Panc1 (cell line): Measurements from ENCODE around the gene FAM240B. TPM values are rescaled to one million over a fixed set of nuclear protein-coding genes. Genes with fewer than 3 reads are reported as not detected.

Experiments used
- ATAC-seq: fragments of 200-7000 bp; cut with Tn5 transposase; 2 replicates; pipeline ENCODE4 v1.9.1; 2020; ENCODE audit warnings: mild to moderate bottlenecking, moderate library complexity
- BruUV-seq: library from RNA; stranded (reverse); fragments of 400-500 nt; replicated peaks from 2 replicates; lab custom pipeline; 2021; lab: Mats Ljungman, UMichigan
- CTCF ChIA-PET: fragments of 300-600 bp; sonication (Branson Sonifier 250); formaldehyde crosslinking; loops from one replicate; lab custom pipeline; 2022; ENCODE audit warnings: antibody characterized with exemption; lab: Charles Lee
- POLR2A ChIA-PET: fragments of 300-600 bp; sonication (Branson Sonifier 250); formaldehyde crosslinking; loops from one replicate; lab custom pipeline; 2022; ENCODE audit warnings: antibody characterized with exemption; lab: Charles Lee
- DNase-seq: peaks from one replicate; pipeline ENCODE4 v3.0.0-alpha.2; 2010; ENCODE audit warnings: low read depth, low spot score
- H3K27ac ChIP-seq: 2 replicates; pipeline ENCODE4 v1.5.1; 2011; ENCODE audit warnings: mild to moderate bottlenecking, low read length, inconsistent platforms
- H3K27me3 ChIP-seq: fragments of 200-500 bp; sonication (Bioruptor generic); 2 replicates; pipeline ENCODE4 v1.6.0; 2014; ENCODE audit warnings: low read length, inconsistent platforms; ENCODE audit not compliant: control insufficient read depth, insufficient read depth
- H3K36me3 ChIP-seq: fragments of 200-500 bp; sonication (Bioruptor generic); 2 replicates; pipeline ENCODE4 v1.5.1; 2014; ENCODE audit warnings: inconsistent platforms, mild to moderate bottlenecking, low read length, moderate library complexity; ENCODE audit not compliant: control insufficient read depth, insufficient read depth
- H3K4me1 ChIP-seq: 2 replicates; pipeline ENCODE4 v1.5.1; 2011; ENCODE audit warnings: inconsistent platforms, mild to moderate bottlenecking, low read length, moderate library complexity; ENCODE audit not compliant: control insufficient read depth, insufficient read depth
- H3K4me3 ChIP-seq, 2 experiments: 2 replicates each; pipeline ENCODE4 v1.5.1; 2011 to 2012; ENCODE audit warnings: low read depth in 2 of 2, low read length in 2 of 2, mild to moderate bottlenecking in 2 of 2, inconsistent platforms in 1 of 2, moderate library complexity in 1 of 2
- H3K9me3 ChIP-seq: fragments of 200-500 bp; sonication (Bioruptor generic); 2 replicates; pipeline ENCODE4 v1.5.1; 2014; ENCODE audit warnings: low read depth, mild to moderate bottlenecking, inconsistent platforms, low read length, moderate library complexity; ENCODE audit not compliant: control insufficient read depth, insufficient read depth
- CTCF ChIP-seq: fragments of 450-650 bp; IDR thresholded peaks from 2 replicates; pipeline ENCODE4 v1.5.1; 2017; ENCODE audit warnings: mild to moderate bottlenecking
- POLR2AphosphoS5 ChIP-seq: IDR thresholded peaks from 2 replicates; pipeline ENCODE4 v1.6.1; 2012; ENCODE audit warnings: mild to moderate bottlenecking, low read depth, low read length, moderate library complexity
- SIN3A ChIP-seq: IDR thresholded peaks from 2 replicates; pipeline ENCODE4 v1.6.1; 2012; ENCODE audit warnings: low read depth, mild to moderate bottlenecking, low read length, moderate library complexity, borderline replicate concordance; ENCODE audit not compliant: insufficient read depth
- TCF7L2 ChIP-seq: IDR thresholded peaks from 2 replicates; pipeline ENCODE4 v1.6.1; 2011; ENCODE audit warnings: mild to moderate bottlenecking, low read depth, low read length, inconsistent platforms
- in situ Hi-C: cut with HindIII; loops from 2 replicates; pipeline ENCODE4 v1.10.0; 2016; ENCODE audit warnings: low sequenced_read_pairs, low pct_unique_long_range_greater_than_20kb
- intact Hi-C: fragments of 100-400 bp; cut with micrococcal nuclease; formaldehyde crosslinking; loops from one replicate; pipeline ENCODE4 v1.10.0; 2022; ENCODE audit not compliant: unreplicated experiment
- total RNA-seq: library from RNA; stranded (reverse); gene quantifications from one replicate; pipeline ENCODE4 v1.2.1, GENCODE V29; 2021; ENCODE audit not compliant: unreplicated experiment
- TF ChIP-seq, protein P1 (sequence below), 2 experiments: IDR thresholded peaks; 2 replicates each; pipeline ENCODE4 v1.6.1; 2011 to 2012; ENCODE audit warnings: low read depth in 2 of 2, control low read depth in 1 of 2, low read length in 1 of 2, mild to moderate bottlenecking in 1 of 2, moderate library complexity in 1 of 2; ENCODE audit not compliant: insufficient read depth in 1 of 2

Gene FAM240B
- total RNA-seq, 1 experiment from 2014 or later = not detected

DNA sequence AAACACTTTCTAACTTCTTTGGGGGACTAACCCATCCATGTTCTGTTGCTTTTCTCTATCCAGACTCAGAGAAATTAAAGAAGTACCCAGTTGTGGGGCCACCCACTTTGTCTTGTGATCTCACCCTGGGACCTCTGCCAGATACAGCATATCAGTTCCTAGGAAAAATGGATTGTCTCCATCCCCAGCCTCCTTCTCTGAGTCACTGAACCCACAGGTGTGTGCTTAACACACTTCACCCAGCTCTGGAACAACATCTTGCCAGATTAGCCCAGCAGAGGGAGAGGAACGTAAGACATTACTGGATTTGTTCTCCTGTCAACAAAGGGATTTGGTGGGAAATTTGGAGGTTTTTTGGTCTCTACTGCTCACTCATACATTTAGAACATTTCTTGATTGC lies 19.2 kb downstream of the FAM240B start:
- no peaks in the 10 kb centered on the region for H3K9me3 ChIP-seq
- in situ Hi-C loops (no loop called here), intact Hi-C loops (loop anchor here (10.0 kb wide), 1 partner anchor 56 kb away; no protein-coding TSS in a partner anchor)
- DNase-seq (no peak), ATAC-seq (no peak)
- TF ChIP-seq CTCF = no peak
- CTCF ChIA-PET = no interaction called here
- no peak overlapping the region for H3K4me3 ChIP-seq
- H3K27ac ChIP-seq = no peak overlapping the region
- no TSS peak for BruUV-seq
- H3K36me3 ChIP-seq = no peaks in the 10 kb centered on the region; the same call in 1 of the 2 replicates
- no peaks in the 10 kb centered on the region for H3K27me3 ChIP-seq
- POLR2A ChIA-PET = no interaction called here
- H3K4me1 ChIP-seq = no peaks in the 10 kb centered on the region

- H3K4me3 ChIP-seq = no peak overlapping the region
- intact Hi-C loops = no loop called here
- H3K27ac ChIP-seq = no peak overlapping the region
- POLR2A ChIA-PET = no interaction called here
- no peaks in the 10 kb centered on the region for H3K4me1 ChIP-seq
- no peaks in the 10 kb centered on the region; the same call in 1 of the 2 replicates for H3K36me3 ChIP-seq
- H3K27me3 ChIP-seq = no peaks in the 10 kb centered on the region
- no TSS peak for BruUV-seq
- TF ChIP-seq TCF7L2 = no peak
- no peak for TF ChIP-seq SIN3A
- no peak for TF ChIP-seq POLR2AphosphoS5
- ATAC-seq (no peak), DNase-seq (no peak)
- CTCF ChIA-PET = no interaction called here
- in situ Hi-C loops = no loop called here
- no peaks in the 10 kb centered on the region for H3K9me3 ChIP-seq
These were observed 20.6 kb downstream of the FAM240B start for GRCh38 chr9:38699337-38699736.

DNA sequence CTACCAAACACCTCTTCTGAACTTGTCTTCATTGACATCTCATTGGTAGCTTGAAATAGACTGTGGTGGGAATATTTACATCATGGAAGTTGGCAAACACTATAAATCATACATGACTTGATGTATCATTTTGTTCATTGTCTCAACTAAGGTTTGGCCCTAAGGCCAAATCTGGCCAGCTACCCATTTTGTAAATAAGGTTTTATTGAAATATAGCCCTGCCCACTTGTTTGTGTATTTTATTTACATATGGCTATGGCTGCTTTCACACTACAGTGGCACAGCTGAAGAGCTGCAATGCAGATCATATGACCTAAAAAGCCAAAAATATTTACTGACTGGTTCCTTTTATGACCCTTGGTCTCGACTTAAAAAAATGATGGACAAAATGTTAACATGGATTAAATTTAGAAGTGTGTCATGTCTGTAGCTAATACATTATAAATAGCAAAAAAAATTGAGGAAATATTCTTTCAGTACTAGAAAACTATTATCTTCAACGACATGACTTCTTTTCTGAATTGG lies 22.1 kb downstream of the FAM240B start:
- Histone ChIP-seq H3K27ac (no peak overlapping the region), H3K4me3 (no peak overlapping the region), H3K4me1 (no peaks in the 10 kb centered on the region), H3K27me3 (no peaks in the 10 kb centered on the region), H3K9me3 (no peaks in the 10 kb centered on the region), H3K36me3 (no peaks in the 10 kb centered on the region)
- POLR2A ChIA-PET = interaction anchor here (0.6 kb wide), 1 partner anchor 51 kb away, joined by 14 read pairs; no protein-coding TSS in a partner anchor
- TF ChIP-seq TCF7L2 = no peak
- TF ChIP-seq SIN3A = no peak
- TF ChIP-seq, protein P1, sequence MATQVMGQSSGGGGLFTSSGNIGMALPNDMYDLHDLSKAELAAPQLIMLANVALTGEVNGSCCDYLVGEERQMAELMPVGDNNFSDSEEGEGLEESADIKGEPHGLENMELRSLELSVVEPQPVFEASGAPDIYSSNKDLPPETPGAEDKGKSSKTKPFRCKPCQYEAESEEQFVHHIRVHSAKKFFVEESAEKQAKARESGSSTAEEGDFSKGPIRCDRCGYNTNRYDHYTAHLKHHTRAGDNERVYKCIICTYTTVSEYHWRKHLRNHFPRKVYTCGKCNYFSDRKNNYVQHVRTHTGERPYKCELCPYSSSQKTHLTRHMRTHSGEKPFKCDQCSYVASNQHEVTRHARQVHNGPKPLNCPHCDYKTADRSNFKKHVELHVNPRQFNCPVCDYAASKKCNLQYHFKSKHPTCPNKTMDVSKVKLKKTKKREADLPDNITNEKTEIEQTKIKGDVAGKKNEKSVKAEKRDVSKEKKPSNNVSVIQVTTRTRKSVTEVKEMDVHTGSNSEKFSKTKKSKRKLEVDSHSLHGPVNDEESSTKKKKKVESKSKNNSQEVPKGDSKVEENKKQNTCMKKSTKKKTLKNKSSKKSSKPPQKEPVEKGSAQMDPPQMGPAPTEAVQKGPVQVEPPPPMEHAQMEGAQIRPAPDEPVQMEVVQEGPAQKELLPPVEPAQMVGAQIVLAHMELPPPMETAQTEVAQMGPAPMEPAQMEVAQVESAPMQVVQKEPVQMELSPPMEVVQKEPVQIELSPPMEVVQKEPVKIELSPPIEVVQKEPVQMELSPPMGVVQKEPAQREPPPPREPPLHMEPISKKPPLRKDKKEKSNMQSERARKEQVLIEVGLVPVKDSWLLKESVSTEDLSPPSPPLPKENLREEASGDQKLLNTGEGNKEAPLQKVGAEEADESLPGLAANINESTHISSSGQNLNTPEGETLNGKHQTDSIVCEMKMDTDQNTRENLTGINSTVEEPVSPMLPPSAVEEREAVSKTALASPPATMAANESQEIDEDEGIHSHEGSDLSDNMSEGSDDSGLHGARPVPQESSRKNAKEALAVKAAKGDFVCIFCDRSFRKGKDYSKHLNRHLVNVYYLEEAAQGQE (IDR thresholded peaks at IDR 0.05; ENCODE audit: insufficient read depth in 1 of 2, low read depth in 2 of 2, low read length in 1 of 2) = no peak
- no peak for TF ChIP-seq CTCF
- TF ChIP-seq POLR2AphosphoS5 = no peak
- ATAC-seq = no peak
- CTCF ChIA-PET = no interaction called here
- in situ Hi-C loops = no loop called here
- no TSS peak for BruUV-seq
- DNase-seq = no peak
- intact Hi-C loops = no loop called here
